ENCODE measurements around the gene RNF113A.

GRCh38 chrX:119919835-119920585, 48.5 kb upstream of the RNF113A start:
- TF ChIP-seq TAF1 (IDR thresholded peaks at IDR 0.05; ENCODE audit: low read depth, low read length) (no peak), POLR2A (IDR thresholded peaks at IDR 0.05; ENCODE audit: low read depth, low read length) (no peak), POU2F2 (IDR thresholded peaks at IDR 0.05; ENCODE audit: low read depth, low read length) (no peak), POLR2AphosphoS5 (IDR thresholded peaks at IDR 0.05; ENCODE audit: low read depth, low read length) (no peak), PAX5 (IDR thresholded peaks at IDR 0.05; ENCODE audit: insufficient read depth, low read length, severe bottlenecking) (no peak), SPI1 (IDR thresholded peaks at IDR 0.05; ENCODE audit: low read depth, low read length) (no peak)
